K562 (cell line): ENCODE measurements around the gene IRX3. TPM values are rescaled to one million over a fixed set of nuclear protein-coding genes. Genes with fewer than 3 reads are reported as not detected.

Experiments
- ATAC-seq: fragments of 200-7000 bp; cut with Tn5 transposase; 3 replicates; pipeline ENCODE4 v1.9.1; 2020; ENCODE audit warnings: moderate library complexity
- BruUV-seq: library from RNA; stranded (reverse); fragments of 400-500 nt; replicated peaks from 2 replicates; lab custom pipeline; 2021; lab: Mats Ljungman, UMichigan
- CTCF ChIA-PET: fragments of 300-600 bp; formaldehyde crosslinking; extraction: SDS; loops from one replicate; lab custom pipeline; 2021; ENCODE audit warnings: low intra/inter-chr PET ratio; lab: Yijun Ruan, JAX
- POLR2A ChIA-PET: fragments of 300-600, 350-650 bp; sonication (Branson Sonifier 250); formaldehyde crosslinking; extraction: SDS; loops from one replicate; lab custom pipeline; 2021; ENCODE audit warnings: antibody characterized with exemption, inconsistent platforms; lab: Yijun Ruan, JAX
- DNase-seq, 4 experiments: peaks; one replicate each; pipeline versions ENCODE4 v3.0.0 to v3.0.0-alpha.2; 2011 to 2018; ENCODE audit warnings: low spot score in 3 of 4, mixed read lengths in 3 of 4; ENCODE audit errors: extremely low read depth in 1 of 4
- FAIRE-seq: peaks from 2 replicates; lab custom pipeline; 2011; peaks lifted over from hg19 to GRCh38; lab: Jason Lieb, UNC
- H2AFZ ChIP-seq: 2 replicates; pipeline ENCODE4 v1.6.0; 2011; ENCODE audit warnings: low read depth, low read length, control low read depth, inconsistent platforms
- H3K27ac ChIP-seq: fragments of 200-600 bp; 3 replicates; pipeline ENCODE4 v1.8.0; 2011; ENCODE audit warnings: low read depth, mild to moderate bottlenecking, control low read depth, inconsistent platforms, low read length, moderate library complexity, mixed read lengths; ENCODE audit errors: extremely low read depth
- H3K27me3 ChIP-seq, 2 experiments: fragments of 300-600 bp in 1 of 2; 2 replicates in 1 of 2; 3 replicates in 1 of 2; pipeline versions ENCODE4 v1.6.0 to v1.8.0; 2011; ENCODE audit warnings: inconsistent platforms in 2 of 2, low read length in 2 of 2, mild to moderate bottlenecking in 1 of 2, mixed read lengths in 1 of 2, moderate library complexity in 1 of 2; ENCODE audit not compliant: control insufficient read depth in 2 of 2, insufficient read depth in 2 of 2
- H3K36me3 ChIP-seq: fragments of 300-600 bp; 3 replicates; pipeline ENCODE4 v1.8.0; 2011; ENCODE audit warnings: mild to moderate bottlenecking, low read length, inconsistent platforms; ENCODE audit not compliant: control insufficient read depth, insufficient read depth
- H3K4me1 ChIP-seq, 2 experiments: fragments of 200-600 bp in 1 of 2; replicated peaks in 1 of 2; 2 replicates in 1 of 2; 3 replicates in 1 of 2; pipeline versions ENCODE4 v1.5.1 to v1.8.0; 2011; ENCODE audit warnings: inconsistent platforms in 2 of 2, low read length in 2 of 2, mild to moderate bottlenecking in 1 of 2, mixed read lengths in 1 of 2, moderate library complexity in 1 of 2; ENCODE audit not compliant: control insufficient read depth in 2 of 2, insufficient read depth in 2 of 2
- H3K4me2 ChIP-seq: 2 replicates; pipeline ENCODE4 v1.6.1; 2011; ENCODE audit warnings: low read length, control low read depth, inconsistent platforms, mixed read lengths; ENCODE audit not compliant: insufficient read depth
- H3K4me3 ChIP-seq: fragments of 200-600 bp; sonication (generic), shearing (Covaris generic); 2 replicates; pipeline ENCODE4 v1.5.1; 2016; ENCODE audit warnings: control low read depth, inconsistent platforms
- H3K79me2 ChIP-seq: fragments of 200-600 bp; 3 replicates; pipeline ENCODE4 v1.8.0; 2011; ENCODE audit warnings: low read length, inconsistent platforms; ENCODE audit not compliant: control insufficient read depth, insufficient read depth
- H3K9ac ChIP-seq, 2 experiments: 2 replicates each; pipeline versions ENCODE4 v1.6.0 to v1.6.1; 2011; ENCODE audit warnings: low read depth in 2 of 2, low read length in 2 of 2, control low read depth in 1 of 2, inconsistent platforms in 1 of 2, mild to moderate bottlenecking in 1 of 2, mixed read lengths in 1 of 2; ENCODE audit not compliant: insufficient read depth in 1 of 2
- H3K9me1 ChIP-seq: one replicate; pipeline ENCODE4 v1.6.0; 2011; ENCODE audit warnings: inconsistent platforms, mild to moderate bottlenecking, low read length, moderate library complexity; ENCODE audit not compliant: control insufficient read depth, insufficient read depth
- H3K9me3 ChIP-seq: replicated peaks from 2 replicates; pipeline ENCODE4 v1.5.1; 2011; ENCODE audit warnings: low read depth, low read length, inconsistent platforms; ENCODE audit not compliant: control insufficient read depth, insufficient read depth
- H4K20me1 ChIP-seq: replicated peaks from 2 replicates; pipeline ENCODE4 v1.6.1; 2011; ENCODE audit warnings: low read length, inconsistent platforms, mixed read lengths; ENCODE audit not compliant: control insufficient read depth, insufficient read depth
- BRCA1 ChIP-seq, 2 experiments: fragments of 450-650 bp in 1 of 2; sonication (generic) in 1 of 2; formaldehyde crosslinking in 1 of 2; IDR thresholded peaks; 2 replicates each; pipeline versions ENCODE4 v1.5.0 to v1.6.1; 2017 to 2020; ENCODE audit warnings: mild to moderate bottlenecking in 1 of 2, missing genetic modification reagents in 1 of 2
- CBFB ChIP-seq: sonication (generic); formaldehyde crosslinking; IDR thresholded peaks from 2 replicates; pipeline ENCODE4 v1.4.0; 2020; ENCODE audit warnings: mild to moderate bottlenecking, missing genetic modification reagents
- CCNT2 ChIP-seq: IDR thresholded peaks from 2 replicates; pipeline ENCODE4 v1.6.1; 2011; ENCODE audit warnings: borderline replicate concordance, low read depth, mild to moderate bottlenecking, moderate library complexity, mixed read lengths, low read length; ENCODE audit not compliant: insufficient read length; ENCODE audit errors: extremely low read depth
- ETV6 ChIP-seq, 3 experiments: fragments of 150-350 bp in 1 of 3; sonication (generic) in 1 of 3; formaldehyde crosslinking in 1 of 3; IDR thresholded peaks; 2 replicates each; pipeline versions ENCODE4 v1.6.1 to v1.8.0; 2014 to 2022; ENCODE audit warnings: borderline replicate concordance in 2 of 3, low read depth in 2 of 3, antibody characterized with exemption in 1 of 3, low read length in 1 of 3, mild to moderate bottlenecking in 1 of 3, missing genetic modification reagents in 1 of 3
- EZH2 ChIP-seq: IDR thresholded peaks from 2 replicates; pipeline ENCODE4 v1.6.1; 2012; ENCODE audit warnings: low read depth, mild to moderate bottlenecking, inconsistent platforms, low read length, borderline replicate concordance
- FOXA1 ChIP-seq: fragments of 450-650 bp; IDR thresholded peaks from 2 replicates; pipeline ENCODE4 v1.6.1; 2016; ENCODE audit warnings: mild to moderate bottlenecking, borderline replicate concordance
- HMG20A ChIP-seq: fragments of 450-650 bp; formaldehyde crosslinking; conservative IDR thresholded peaks from 2 replicates; pipeline ENCODE4 v1.4.0; 2020; ENCODE audit warnings: mild to moderate bottlenecking, mixed read lengths
- HNRNPL ChIP-seq: fragments of 200-400 bp; formaldehyde crosslinking; IDR thresholded peaks from 2 replicates; pipeline ENCODE4 v1.6.1; 2017; ENCODE audit warnings: low read depth, mild to moderate bottlenecking, low read length
- IRF2 ChIP-seq: sonication (generic); formaldehyde crosslinking; IDR thresholded peaks from 2 replicates; pipeline ENCODE4 v1.8.1; 2022; ENCODE audit warnings: mild to moderate bottlenecking, missing genetic modification reagents
- MECOM ChIP-seq: fragments of 250-450 bp; sonication (Bioruptor Pico); IDR thresholded peaks from 2 replicates; pipeline ENCODE4 v1.8.0; 2022; ENCODE audit warnings: inconsistent platforms
- PML ChIP-seq: IDR thresholded peaks from 2 replicates; pipeline ENCODE4 v1.6.1; 2012; ENCODE audit warnings: low read length, inconsistent platforms
- TEAD2 ChIP-seq: fragments of 450-650 bp; IDR thresholded peaks from 2 replicates; pipeline ENCODE4 v1.6.1; 2016; ENCODE audit warnings: missing genetic modification characterization, control low read depth, missing compliant biosample characterization
- ZKSCAN1 ChIP-seq: fragments of 150-350 bp; IDR thresholded peaks from 2 replicates; pipeline ENCODE4 v1.6.1; 2016; ENCODE audit warnings: low read depth, low read length
- ZNF224 ChIP-seq: sonication (generic); formaldehyde crosslinking; IDR thresholded peaks from 2 replicates; pipeline ENCODE4 v1.8.0; 2022; ENCODE audit warnings: mild to moderate bottlenecking, missing genetic modification reagents
- ZNF445 ChIP-seq: fragments of 250-450 bp; sonication (Bioruptor Pico); IDR thresholded peaks from 2 replicates; pipeline ENCODE4 v1.4.0; 2020; ENCODE audit warnings: low read depth, mild to moderate bottlenecking, moderate library complexity
- ZNF589 ChIP-seq: fragments of 200-800 bp; sonication (Bioruptor generic); IDR thresholded peaks from 2 replicates; pipeline ENCODE4 v1.6.1; 2016; ENCODE audit warnings: low read depth, missing genetic modification characterization, missing compliant biosample characterization
- ZNF79 ChIP-seq: fragments of 250-450 bp; sonication (Bioruptor Pico); IDR thresholded peaks from 2 replicates; pipeline ENCODE4 v1.4.0; 2020; ENCODE audit warnings: low read depth, mild to moderate bottlenecking, moderate library complexity
- WGBS: fragments of 100-300 bp; shearing (Covaris generic); methylation state at CpG from one replicate; pipeline ENCODE4 v1.1.6; 2016; ENCODE audit warnings: low coverage, mixed read lengths; ENCODE audit not compliant: insufficient coverage; ENCODE audit errors: missing lambda C conversion rate; 5-methylcytosine and 5-hydroxymethylcytosine counted together
- in situ Hi-C: fragments of 300-500 bp; cut with MboI; formaldehyde crosslinking; loops from 4 replicates; pipeline ENCODE4 v1.15.0; 2018; ENCODE audit warnings: inconsistent platforms, mixed read lengths
- intact Hi-C: fragments of 100-400 bp; cut with micrococcal nuclease; formaldehyde crosslinking; loops from 2 replicates; pipeline ENCODE4 v1.14.2; 2022
- polyA plus RNA-seq, 8 experiments: library from polyadenylated mRNA; depleted of rRNA in 4 of 8; stranded (reverse) in 5 of 8; unstranded in 3 of 8; fragments of >200 nt; fragmentation: Nextera tagmentation in 2 of 8; fragmentation: Illumina TruSeq in 1 of 8; extraction: Ambion mirVana in 2 of 8; extraction: Trizol in 1 of 8; gene quantifications; 2 replicates each; pipeline versions ENCODE4 v1.2.1 to v1.2.3, GENCODE V29; 2011 to 2014; ENCODE audit warnings: inconsistent platforms in 1 of 8, missing spikeins in 1 of 8
- total RNA-seq, 7 experiments: library from RNA; depleted of rRNA in 6 of 7; stranded (reverse); fragments of >200 nt in 6 of 7; fragmentation: Illumina TruSeq in 2 of 7; extraction: Trizol in 2 of 7; gene quantifications; 2 replicates each; pipeline versions ENCODE4 v1.2.1 to v1.2.3, GENCODE V29; 2011 to 2021; ENCODE audit warnings: low replicate concordance in 1 of 7
- TF ChIP-seq, protein P1 (sequence below), 2 experiments: fragments of 450-650 bp in 1 of 2; sonication (generic) in 1 of 2; formaldehyde crosslinking; conservative IDR thresholded peaks; 2 replicates each; pipeline versions ENCODE4 v1.4.0 to v1.8.1; 2020 to 2022; ENCODE audit warnings: mild to moderate bottlenecking in 1 of 2, missing genetic modification reagents in 1 of 2
- TF ChIP-seq, protein P2 (sequence below): fragments of 200-400 bp; formaldehyde crosslinking; IDR thresholded peaks from 2 replicates; pipeline ENCODE4 v1.6.1; 2017; ENCODE audit warnings: mild to moderate bottlenecking, low read depth, low read length, moderate library complexity

IRX3 gene
- total and polyA plus RNA-seq, 9 of the 15 experiments (the other 6 are each of a cell fraction or from before 2014, with no cell fraction given) = not detected

DNA sequence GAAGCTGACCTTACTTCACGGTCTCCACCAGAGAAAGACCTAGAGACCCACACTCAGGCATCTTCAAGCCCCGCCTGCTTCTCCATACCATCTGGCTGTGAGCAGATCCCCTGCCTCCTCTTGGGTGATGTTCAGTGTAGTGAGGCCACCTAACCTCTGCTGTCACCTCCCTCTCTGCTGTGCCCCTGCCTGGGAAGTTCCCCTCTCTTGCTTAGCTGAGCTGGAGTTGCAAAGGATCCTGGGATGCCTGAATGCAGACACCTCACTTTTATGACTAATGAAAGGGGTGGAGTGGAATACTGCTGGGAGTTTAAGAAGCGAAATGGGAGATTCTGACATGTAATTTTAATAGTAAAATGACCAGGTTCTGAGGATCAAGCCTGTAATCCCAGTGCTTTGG is 5.8 kb downstream of the IRX3 start:
- POLR2A ChIA-PET = interaction anchor here (0.6 kb wide), 1 partner anchor 198 kb away, joined by 3 read pairs; no protein-coding TSS in a partner anchor

More for the DNA sequence above, 5.8 kb downstream of the IRX3 start:
- Histone ChIP-seq H3K79me2 (no peaks in the 10 kb centered on the region), H4K20me1 (no peaks in the 10 kb centered on the region), H2AFZ (no peak overlapping the region), H3K9me1 (no peaks in the 10 kb centered on the region), H3K9me3 (no peaks in the 10 kb centered on the region), H3K9ac (no peak overlapping the region), H3K4me1 (peaks cover 0 to 9% of the 10 kb centered on the region in 2 experiments; a peak in 2 of 5 replicates), H3K36me3 (no peaks in the 10 kb centered on the region)
- intact Hi-C loops = no loop called here
- DNase-seq (no peak), FAIRE-seq (no peak)
- CTCF ChIA-PET = no interaction called here
- TF ChIP-seq ZNF445 (CRISPR knock-in tag) (no peak), CBFB (CRISPR knock-in tag) (no peak), HMG20A (CRISPR knock-in tag) (no peak), BRCA1 (IDR thresholded peaks at IDR 0.05) (no peak), BRCA1 (CRISPR knock-in tag; IDR thresholded peaks at IDR 0.05) (no peak), ETV6 (IDR thresholded peaks at IDR 0.05; ENCODE audit: borderline replicate concordance in 1 of 2, low read depth in 2 of 2, low read length in 1 of 2) (no peak), ETV6 (CRISPR knock-in tag; IDR thresholded peaks at IDR 0.05; ENCODE audit: borderline replicate concordance) (no peak), MECOM (CRISPR knock-in tag) (no peak), ZKSCAN1 (no peak), HNRNPL (no peak), TEAD2 (tag) (no peak), ZNF589 (CRISPR knock-in tag) (no peak), ZNF224 (no peak), ZNF79 (CRISPR knock-in tag) (no peak), FOXA1 (no peak), IRF2 (CRISPR knock-in tag) (no peak), EZH2 (no peak), PML (no peak), CCNT2 (no peak)
- TF ChIP-seq, protein P1, sequence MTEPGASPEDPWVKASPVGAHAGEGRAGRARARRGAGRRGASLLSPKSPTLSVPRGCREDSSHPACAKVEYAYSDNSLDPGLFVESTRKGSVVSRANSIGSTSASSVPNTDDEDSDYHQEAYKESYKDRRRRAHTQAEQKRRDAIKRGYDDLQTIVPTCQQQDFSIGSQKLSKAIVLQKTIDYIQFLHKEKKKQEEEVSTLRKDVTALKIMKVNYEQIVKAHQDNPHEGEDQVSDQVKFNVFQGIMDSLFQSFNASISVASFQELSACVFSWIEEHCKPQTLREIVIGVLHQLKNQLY (CRISPR knock-in tag; conservative IDR thresholded peaks at IDR 0.05) = no peak
- TF ChIP-seq, protein P2, sequence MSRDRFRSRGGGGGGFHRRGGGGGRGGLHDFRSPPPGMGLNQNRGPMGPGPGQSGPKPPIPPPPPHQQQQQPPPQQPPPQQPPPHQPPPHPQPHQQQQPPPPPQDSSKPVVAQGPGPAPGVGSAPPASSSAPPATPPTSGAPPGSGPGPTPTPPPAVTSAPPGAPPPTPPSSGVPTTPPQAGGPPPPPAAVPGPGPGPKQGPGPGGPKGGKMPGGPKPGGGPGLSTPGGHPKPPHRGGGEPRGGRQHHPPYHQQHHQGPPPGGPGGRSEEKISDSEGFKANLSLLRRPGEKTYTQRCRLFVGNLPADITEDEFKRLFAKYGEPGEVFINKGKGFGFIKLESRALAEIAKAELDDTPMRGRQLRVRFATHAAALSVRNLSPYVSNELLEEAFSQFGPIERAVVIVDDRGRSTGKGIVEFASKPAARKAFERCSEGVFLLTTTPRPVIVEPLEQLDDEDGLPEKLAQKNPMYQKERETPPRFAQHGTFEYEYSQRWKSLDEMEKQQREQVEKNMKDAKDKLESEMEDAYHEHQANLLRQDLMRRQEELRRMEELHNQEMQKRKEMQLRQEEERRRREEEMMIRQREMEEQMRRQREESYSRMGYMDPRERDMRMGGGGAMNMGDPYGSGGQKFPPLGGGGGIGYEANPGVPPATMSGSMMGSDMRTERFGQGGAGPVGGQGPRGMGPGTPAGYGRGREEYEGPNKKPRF = no peak
- TF ChIP-seq, all 486 proteins: peak for 0
- no peak for ATAC-seq
- H3K27ac ChIP-seq = no peak overlapping the region
- in situ Hi-C loops = no loop called here
- peaks cover 5 to 26% of the 10 kb centered on the region in 2 experiments; a peak in 3 of 5 replicates for H3K27me3 ChIP-seq
- no peak overlapping the region for H3K4me3 ChIP-seq
- BruUV-seq = no TSS peak
- H3K4me2 ChIP-seq = no peak overlapping the region
- 6% methylated on average over 3 of the region's 3 CpGs for WGBS
